Upper lobe of left lung (tissue), 6 donors: ENCODE data around the gene ZNF777. TPM values are rescaled to one million over a fixed set of nuclear protein-coding genes. Genes with fewer than 3 reads are reported as not detected.

ENCODE experiments used
- ATAC-seq, 2 donors: fragments of 200-7000 bp; cut with Tn5 transposase; one replicate each; pipeline ENCODE4 v1.9.1; 2022; ENCODE audit warnings: mild to moderate bottlenecking in 2 of 2, moderate library complexity in 2 of 2; ENCODE audit not compliant: low FRiP score in 2 of 2
- DNase-seq, 2 donors: peaks; one replicate each; pipeline ENCODE4 v3.0.0-alpha.2; 2019 to 2020
- H3K27ac ChIP-seq, 4 donors: fragments of 200-600 bp; sonication (generic); one replicate each; pipeline ENCODE4 v1.5.1; 2016 to 2019
- H3K27me3 ChIP-seq, 4 donors: fragments of 200-600 bp; sonication (generic); one replicate each; pipeline ENCODE4 v1.5.1; 2017 to 2019
- H3K36me3 ChIP-seq, 4 donors: fragments of 200-600 bp; sonication (generic); one replicate each; pipeline ENCODE4 v1.5.1; 2016 to 2019
- H3K4me1 ChIP-seq, 4 donors: fragments of 200-600 bp; sonication (generic); one replicate each; pipeline ENCODE4 v1.5.1; 2018 to 2019
- H3K4me3 ChIP-seq, 4 donors: fragments of 200-600 bp; sonication (generic); one replicate each; pipeline ENCODE4 v1.5.1; 2017 to 2019; ENCODE audit warnings: mild to moderate bottlenecking in 2 of 4, moderate library complexity in 1 of 4
- H3K9me3 ChIP-seq, 4 donors: fragments of 200-600 bp; sonication (generic); one replicate each; pipeline ENCODE4 v1.5.1; 2018 to 2019
- CTCF ChIP-seq, 6 experiments: fragments of 450-650 bp in 4 of 6; fragments of 200-600 bp in 2 of 6; sonication (generic) in 2 of 6; IDR thresholded peaks; one replicate each; pipeline ENCODE4 v1.5.1; 2016 to 2019; ENCODE audit warnings: antibody characterized with exemption in 6 of 6
- EP300 ChIP-seq, 4 donors: sonication (generic); formaldehyde crosslinking; IDR thresholded peaks; one replicate each; pipeline ENCODE4 v1.5.1; 2017; ENCODE audit warnings: antibody characterized with exemption in 4 of 4, control low read depth in 2 of 4
- POLR2A ChIP-seq, 4 donors: fragments of 450-650 bp; IDR thresholded peaks; one replicate each; pipeline ENCODE4 v1.5.1; 2016 to 2017; ENCODE audit warnings: antibody characterized with exemption in 4 of 4, mild to moderate bottlenecking in 2 of 4
- POLR2AphosphoS5 ChIP-seq, 2 donors: sonication (generic); formaldehyde crosslinking; IDR thresholded peaks; one replicate each; pipeline ENCODE4 v1.5.1; 2017; ENCODE audit warnings: antibody characterized with exemption in 2 of 2
- WGBS, 2 donors: methylation state at CpG; one replicate each; pipeline ENCODE4 v1.1.5; 2017 to 2018; 5-methylcytosine and 5-hydroxymethylcytosine counted together
- total RNA-seq, 6 donors: library from RNA; depleted of rRNA in 4 of 6; stranded (reverse); fragments of >200 nt in 4 of 6; gene quantifications; one replicate each; pipeline versions ENCODE4 v1.1.0 to v1.2.1, GENCODE V29; 2016 to 2021
- donor health status: DM: no; HTN: no; CAD: no; lungs with moderate emphysema.
- donor health status: DM: no; HTN: yes; CAD: no; lungs with severe emphysema.

ZNF777 gene
- total RNA-seq, 6 donors from 2014 or later = 9.3 to 16.0 (median 10.8) TPM

GRCh38 chr7:149459540-149460452 is 1.1 kb downstream of the ZNF777 start:
- Histone ChIP-seq H3K9me3 (no peaks in the 10 kb centered on the region), H3K27ac (peak overlapping the region in 2 of 4 donors; percentile 18 to 84), H3K4me3 (peak overlapping the region; percentile 52 to 83 (median 73)), H3K36me3 (peaks cover 2 to 22% (median 11%) of the 10 kb centered on the region in 4 donors), H3K27me3 (no peaks in the 10 kb centered on the region), H3K4me1 (peaks cover 13 to 32% (median 19%) of the 10 kb centered on the region in 4 donors)
- WGBS, 2 donors = 5% methylated on average over 19 of the region's 145 CpGs; no CpG with 5 or more reads in 1 of the 2 donors
- ATAC-seq (peak in 1 of 2 donors; percentile 12), DNase-seq (peak in 1 of 2 donors; percentile 88)
- TF ChIP-seq POLR2A (IDR thresholded peaks at IDR 0.05) (no peak), EP300 (IDR thresholded peaks at IDR 0.05) (no peak), CTCF (IDR thresholded peaks at IDR 0.05) (no peak), POLR2AphosphoS5 (IDR thresholded peaks at IDR 0.05) (no peak)

- ATAC-seq = no peak
- 42% methylated on average over 3 to 13 of the region's 17 CpGs for WGBS, 2 donors
- TF ChIP-seq CTCF (IDR thresholded peaks at IDR 0.05) = no peak
- no peak for TF ChIP-seq POLR2A (IDR thresholded peaks at IDR 0.05)
- TF ChIP-seq EP300 (IDR thresholded peaks at IDR 0.05) = no peak
- no peak for TF ChIP-seq POLR2AphosphoS5 (IDR thresholded peaks at IDR 0.05)
- H3K36me3 ChIP-seq = peaks cover 8 to 28% (median 17%) of the 10 kb centered on the region in 4 donors
- H3K27ac ChIP-seq = peak overlapping the region in 1 of 4 donors; percentile 21
- H3K27me3 ChIP-seq = no peaks in the 10 kb centered on the region
- H3K9me3 ChIP-seq = no peaks in the 10 kb centered on the region
- no peak for DNase-seq
- peaks cover 13 to 32% (median 19%) of the 10 kb centered on the region in 4 donors for H3K4me1 ChIP-seq
- H3K4me3 ChIP-seq = peak overlapping the region; percentile 52 to 83 (median 73)
These were observed 1.7 kb downstream of the ZNF777 start for GRCh38 chr7:149459201-149459539.

GRCh38 chr7:149458235-149458634 is 2.6 kb downstream of the ZNF777 start:
- ATAC-seq = no peak
- H3K4me3 ChIP-seq = no peak overlapping the region
- WGBS, 2 donors = 92 to 94% methylated on average over 3 of the region's 3 CpGs

GRCh38 chr7:149457766-149458165 is 3.1 kb downstream of the ZNF777 start:
- Histone ChIP-seq H3K36me3 (peaks cover 9 to 40% (median 25%) of the 10 kb centered on the region in 4 donors), H3K9me3 (no peaks in the 10 kb centered on the region), H3K4me1 (peaks cover 13 to 32% (median 19%) of the 10 kb centered on the region in 4 donors), H3K27ac (no peak overlapping the region), H3K27me3 (no peaks in the 10 kb centered on the region), H3K4me3 (no peak overlapping the region)
- no peak for TF ChIP-seq POLR2AphosphoS5 (IDR thresholded peaks at IDR 0.05)
- no peak for TF ChIP-seq POLR2A (IDR thresholded peaks at IDR 0.05)
- no peak for TF ChIP-seq EP300 (IDR thresholded peaks at IDR 0.05)
- TF ChIP-seq CTCF (IDR thresholded peaks at IDR 0.05) = no peak
- WGBS, 2 donors = 79 to 84% methylated on average over 1 of the region's 1 CpG
- DNase-seq = no peak
- ATAC-seq = no peak

More at GRCh38 chr7:149458235-149458634, 2.6 kb downstream of the ZNF777 start:
- Histone ChIP-seq H3K27me3 (no peaks in the 10 kb centered on the region), H3K4me1 (peaks cover 13 to 32% (median 19%) of the 10 kb centered on the region in 4 donors), H3K36me3 (peaks cover 9 to 37% (median 24%) of the 10 kb centered on the region in 4 donors), H3K27ac (no peak overlapping the region), H3K9me3 (no peaks in the 10 kb centered on the region)
- DNase-seq = no peak
- TF ChIP-seq EP300 (IDR thresholded peaks at IDR 0.05) (no peak), CTCF (IDR thresholded peaks at IDR 0.05) (no peak), POLR2A (IDR thresholded peaks at IDR 0.05) (no peak), POLR2AphosphoS5 (IDR thresholded peaks at IDR 0.05) (no peak)
